T-cell (primary cell): ENCODE measurements around the gene DAB2IP. TPM values are rescaled to one million over a fixed set of nuclear protein-coding genes. Genes with fewer than 3 reads are reported as not detected.
A peak's percentile ranks its signal among the peaks of the same experiment; 100 is the strongest.

Source experiments
- ATAC-seq, 4 experiments: fragments of 200-7000 bp in 3 of 4; fragments of 150-1000 bp in 1 of 4; cut with Tn5 transposase; replicated peaks in 1 of 4; 1 replicate in 3 of 4; 2 replicates in 1 of 4; pipeline ENCODE4 v1.10.0; 2021; ENCODE audit warnings: moderate library complexity in 3 of 4, mild to moderate bottlenecking in 2 of 4, moderate number of reproducible peaks in 1 of 4
- CTCF ChIA-PET, 2 donors: fragments of 300-600 bp; sonication (Branson Sonifier 250); formaldehyde crosslinking; loops; one replicate each; lab custom pipeline; 2022; ENCODE audit warnings: antibody characterized with exemption in 2 of 2; lab: Charles Lee
- POLR2A ChIA-PET, 2 donors: fragments of 300-600 bp; sonication (Branson Sonifier 250); formaldehyde crosslinking; loops; one replicate each; lab custom pipeline; 2022; ENCODE audit warnings: antibody characterized with exemption in 2 of 2; lab: Charles Lee
- DNase-seq, 35 experiments: peaks; one replicate each; pipeline versions ENCODE4 v3.0.0 to v3.0.0-alpha.2; 2013 to 2023
- H3K27ac ChIP-seq: one replicate; pipeline ENCODE4 v1.5.1; 2013; ENCODE audit warnings: low read length
- H3K27me3 ChIP-seq, 2 experiments: replicated peaks in 1 of 2; 1 replicate in 1 of 2; 2 replicates in 1 of 2; pipeline versions ENCODE4 v1.6.1 to v1.7.0; 2013; ENCODE audit warnings: low read length in 1 of 2, mixed read lengths in 1 of 2; ENCODE audit not compliant: control insufficient read depth in 2 of 2, insufficient read depth in 2 of 2; ENCODE audit errors: extremely low read depth in 1 of 2
- H3K36me3 ChIP-seq, 2 donors: 1 replicate in 1 of 2; 2 replicates in 1 of 2; pipeline versions ENCODE4 v1.6.1 to v1.7.0; 2013; ENCODE audit warnings: low read length in 1 of 2; ENCODE audit not compliant: control insufficient read depth in 2 of 2, insufficient read depth in 1 of 2; ENCODE audit errors: extremely low read depth in 1 of 2
- H3K4me1 ChIP-seq, 2 experiments: 1 replicate in 1 of 2; 2 replicates in 1 of 2; pipeline versions ENCODE4 v1.6.1 to v1.7.0; 2013; ENCODE audit warnings: low read length in 2 of 2, mixed read lengths in 1 of 2; ENCODE audit not compliant: insufficient read depth in 2 of 2, control insufficient read depth in 1 of 2; ENCODE audit errors: extremely low read depth in 1 of 2
- H3K4me3 ChIP-seq, 2 donors: 1 replicate in 1 of 2; 2 replicates in 1 of 2; pipeline versions ENCODE4 v1.5.1 to v1.7.0; 2013; ENCODE audit warnings: mild to moderate bottlenecking in 2 of 2, low read length in 1 of 2, moderate library complexity in 1 of 2; ENCODE audit not compliant: control insufficient read depth in 1 of 2; ENCODE audit errors: extremely low read depth in 1 of 2
- H3K9me3 ChIP-seq: 2 replicates; pipeline ENCODE4 v1.7.0; 2013
- H3K27ac Mint-ChIP-seq, 2 donors: one replicate each; pipeline ENCODE4 v1.8.0; 2020 to 2021; ENCODE audit warnings: mild to moderate bottlenecking in 2 of 2, mixed read lengths in 2 of 2
- H3K27me3 Mint-ChIP-seq, 2 donors: one replicate each; pipeline ENCODE4 v1.8.0; 2021 to 2022; ENCODE audit warnings: mixed read lengths in 2 of 2
- H3K36me3 Mint-ChIP-seq: one replicate; pipeline ENCODE4 v1.8.0; 2021; ENCODE audit warnings: mixed read lengths
- H3K4me1 Mint-ChIP-seq, 3 donors: one replicate each; pipeline ENCODE4 v1.8.0; 2020 to 2022; ENCODE audit warnings: mixed read lengths in 3 of 3, mild to moderate bottlenecking in 1 of 3
- H3K4me3 Mint-ChIP-seq, 3 donors: one replicate each; pipeline ENCODE4 v1.8.0; 2020 to 2022; ENCODE audit warnings: mild to moderate bottlenecking in 3 of 3, mixed read lengths in 3 of 3, moderate library complexity in 3 of 3
- H3K9me3 Mint-ChIP-seq, 3 donors: one replicate each; pipeline ENCODE4 v1.8.0; 2020 to 2022; ENCODE audit warnings: mixed read lengths in 3 of 3
- WGBS: methylation state at CpG from one replicate; pipeline ENCODE4 v1.1.5; 2013; ENCODE audit warnings: missing lambda C conversion rate; ENCODE audit not compliant: insufficient coverage; 5-methylcytosine and 5-hydroxymethylcytosine counted together
- total RNA-seq, 35 experiments: library from RNA in 6 of 35; stranded (reverse) in 6 of 35; fragments of 120-200 nt in 1 of 35; gene quantifications; one replicate each; pipeline versions ENCODE4 v1.2.1 to v1.2.4 and lab custom pipeline; 2013 to 2026

The DAB2IP gene
- total RNA-seq, 5 donors from 2014 or later (not counting 1 experiment from before 2014, with no cell fraction given) = 0.22 to 0.53 (median 0.34) TPM; not detected in 1

- CTCF ChIA-PET = no interaction called here
- no peak for ATAC-seq
Measured at GRCh38 chr9:121650217-121651007, 1.0 kb upstream of the DAB2IP start.

GRCh38 chr9:121651008-121651294, 483 bp upstream of the DAB2IP start:
- H3K4me1 ChIP-seq = peaks cover 0 to 14% of the 10 kb centered on the region in 2 experiments
- WGBS = 31% methylated on average over 9 of the region's 9 CpGs
- H3K27me3 ChIP-seq = peaks cover 0 to 71% of the 10 kb centered on the region in 2 experiments
- no peaks in the 10 kb centered on the region for H3K9me3 Mint-ChIP-seq
- CTCF ChIA-PET = no interaction called here
- no peak overlapping the region for H3K27ac ChIP-seq
- H3K4me3 Mint-ChIP-seq = peak overlapping the region; percentile 26 to 68 (median 34)
- peaks cover 42 to 61% of the 10 kb centered on the region in 2 donors for H3K27me3 Mint-ChIP-seq
- H3K36me3 Mint-ChIP-seq = no peaks in the 10 kb centered on the region
- POLR2A ChIA-PET = no interaction called here
- peak overlapping the region in 1 of 2 donors; percentile 34 for H3K27ac Mint-ChIP-seq
- H3K36me3 ChIP-seq = no peaks in the 10 kb centered on the region
- DNase-seq (no peak), ATAC-seq (no peak)
- peak overlapping the region in 1 of 2 donors; percentile 58 for H3K4me3 ChIP-seq
- no peaks in the 10 kb centered on the region for H3K9me3 ChIP-seq
- H3K4me1 Mint-ChIP-seq = peaks cover 17 to 18% (median 17%) of the 10 kb centered on the region in 3 donors

More at GRCh38 chr9:121650217-121651007, 1.0 kb upstream of the DAB2IP start:
- POLR2A ChIA-PET = no interaction called here
- Histone ChIP-seq H3K9me3 (no peaks in the 10 kb centered on the region), H3K36me3 (no peaks in the 10 kb centered on the region), H3K4me1 (peaks cover 0 to 14% of the 10 kb centered on the region in 2 experiments), H3K27me3 (peaks cover 0 to 71% of the 10 kb centered on the region in 2 experiments), H3K27ac (no peak overlapping the region), H3K4me3 (peak overlapping the region in 1 of 2 donors; percentile 58)
- Mint-ChIP-seq H3K27me3 (peaks cover 42 to 58% of the 10 kb centered on the region in 2 donors), H3K4me3 (peak overlapping the region; percentile 26 to 68 (median 58)), H3K27ac (peak overlapping the region in 1 of 2 donors; percentile 34), H3K4me1 (peaks cover 17 to 18% (median 17%) of the 10 kb centered on the region in 3 donors), H3K9me3 (no peaks in the 10 kb centered on the region), H3K36me3 (no peaks in the 10 kb centered on the region)
- peak in 1 of 35 experiments; percentile 11 for DNase-seq
- 35% methylated on average over 7 of the region's 15 CpGs for WGBS

- H3K36me3 ChIP-seq = no peaks in the 10 kb centered on the region
- ChIA-PET POLR2A (no interaction called here), CTCF (no interaction called here)
- H3K36me3 Mint-ChIP-seq = no peaks in the 10 kb centered on the region
- no peak overlapping the region for H3K27ac ChIP-seq
- no peaks in the 10 kb centered on the region for H3K9me3 ChIP-seq
- H3K4me1 ChIP-seq = peaks cover 0 to 14% of the 10 kb centered on the region in 2 experiments
- H3K27ac Mint-ChIP-seq = no peak overlapping the region
- H3K27me3 ChIP-seq = peaks cover 0 to 82% of the 10 kb centered on the region in 2 experiments
- 12% methylated on average over 27 of the region's 29 CpGs for WGBS
- H3K4me3 Mint-ChIP-seq = peak overlapping the region; percentile 31 to 78 (median 41)
- ATAC-seq (no peak), DNase-seq (no peak)
- peaks cover 45 to 67% of the 10 kb centered on the region in 2 donors for H3K27me3 Mint-ChIP-seq
- H3K9me3 Mint-ChIP-seq = no peaks in the 10 kb centered on the region
- H3K4me1 Mint-ChIP-seq = peaks cover 17 to 18% (median 17%) of the 10 kb centered on the region in 3 donors
- peak overlapping the region in 1 of 2 donors; percentile 58 for H3K4me3 ChIP-seq
Measured at GRCh38 chr9:121652021-121652837, 795 bp downstream of the DAB2IP start.

GRCh38 chr9:121652838-121653231, 1.4 kb downstream of the DAB2IP start:
- CTCF ChIA-PET = no interaction called here
- no peak for DNase-seq
- H3K9me3 ChIP-seq = no peaks in the 10 kb centered on the region

GRCh38 chr9:121654499-121655140, 3.2 kb downstream of the DAB2IP start:
- POLR2A ChIA-PET = no interaction called here
- Mint-ChIP-seq H3K4me3 (no peak overlapping the region), H3K4me1 (peaks cover 17 to 18% (median 17%) of the 10 kb centered on the region in 3 donors), H3K36me3 (no peaks in the 10 kb centered on the region), H3K9me3 (no peaks in the 10 kb centered on the region), H3K27me3 (peaks cover 49 to 68% of the 10 kb centered on the region in 2 donors), H3K27ac (no peak overlapping the region)
- CTCF ChIA-PET = no interaction called here
- Histone ChIP-seq H3K4me3 (no peak overlapping the region), H3K9me3 (no peaks in the 10 kb centered on the region), H3K36me3 (no peaks in the 10 kb centered on the region), H3K27ac (no peak overlapping the region), H3K27me3 (peaks cover 0 to 83% of the 10 kb centered on the region in 2 experiments), H3K4me1 (peaks cover 0 to 14% of the 10 kb centered on the region in 2 experiments)
- DNase-seq (no peak), ATAC-seq (no peak)
- WGBS = no CpG with 5 or more reads among the region's 3 CpGs

More at GRCh38 chr9:121652838-121653231, 1.4 kb downstream of the DAB2IP start:
- no peaks in the 10 kb centered on the region for H3K36me3 ChIP-seq
- Mint-ChIP-seq H3K9me3 (no peaks in the 10 kb centered on the region), H3K4me3 (peak overlapping the region in 1 of 3 donors; percentile 78), H3K4me1 (peaks cover 17 to 18% (median 17%) of the 10 kb centered on the region in 3 donors), H3K27me3 (peaks cover 48 to 73% of the 10 kb centered on the region in 2 donors), H3K36me3 (no peaks in the 10 kb centered on the region), H3K27ac (no peak overlapping the region)
- H3K4me3 ChIP-seq = no peak overlapping the region
- H3K27me3 ChIP-seq = peaks cover 0 to 85% of the 10 kb centered on the region in 2 experiments
- no CpG with 5 or more reads among the region's 2 CpGs for WGBS
- no peak for ATAC-seq
- no peak overlapping the region for H3K27ac ChIP-seq
- H3K4me1 ChIP-seq = peaks cover 0 to 14% of the 10 kb centered on the region in 2 experiments
- POLR2A ChIA-PET = no interaction called here

GRCh38 chr9:121655231-121655755, 3.9 kb downstream of the DAB2IP start:
- Mint-ChIP-seq H3K27ac (no peak overlapping the region), H3K4me1 (peaks cover 17% of the 10 kb centered on the region in 3 donors), H3K4me3 (no peak overlapping the region), H3K36me3 (no peaks in the 10 kb centered on the region), H3K9me3 (no peaks in the 10 kb centered on the region), H3K27me3 (peaks cover 51 to 66% of the 10 kb centered on the region in 2 donors)
- H3K27ac ChIP-seq = no peak overlapping the region
- no peaks in the 10 kb centered on the region for H3K9me3 ChIP-seq
- peaks cover 0 to 79% of the 10 kb centered on the region in 2 experiments for H3K27me3 ChIP-seq
- WGBS = no CpG with 5 or more reads among the region's 3 CpGs
- H3K4me1 ChIP-seq = peaks cover 0 to 12% of the 10 kb centered on the region in 2 experiments
- no peaks in the 10 kb centered on the region for H3K36me3 ChIP-seq
- ATAC-seq (no peak), DNase-seq (no peak)
- POLR2A ChIA-PET = no interaction called here
- CTCF ChIA-PET = no interaction called here
- no peak overlapping the region for H3K4me3 ChIP-seq
